DOHH2 (cell line): ENCODE results near the gene VSNL1.

ENCODE experiments used
- EZH2phosphoT487 ChIP-seq: fragments of 200-600 bp; sonication (generic); IDR thresholded peaks from 2 replicates; pipeline ENCODE4 v1.6.1; 2017; ENCODE audit warnings: borderline replicate concordance, mild to moderate bottlenecking, antibody characterized with exemption, low read length, moderate library complexity, mixed read lengths
- TF ChIP-seq, protein P1 (sequence below): fragments of 200-600 bp; sonication (generic); IDR thresholded peaks from one replicate; pipeline ENCODE4 v1.5.1; 2014; ENCODE audit warnings: antibody characterized with exemption, mild to moderate bottlenecking, low read depth, low read length; ENCODE audit not compliant: poor library complexity, severe bottlenecking

DNA sequence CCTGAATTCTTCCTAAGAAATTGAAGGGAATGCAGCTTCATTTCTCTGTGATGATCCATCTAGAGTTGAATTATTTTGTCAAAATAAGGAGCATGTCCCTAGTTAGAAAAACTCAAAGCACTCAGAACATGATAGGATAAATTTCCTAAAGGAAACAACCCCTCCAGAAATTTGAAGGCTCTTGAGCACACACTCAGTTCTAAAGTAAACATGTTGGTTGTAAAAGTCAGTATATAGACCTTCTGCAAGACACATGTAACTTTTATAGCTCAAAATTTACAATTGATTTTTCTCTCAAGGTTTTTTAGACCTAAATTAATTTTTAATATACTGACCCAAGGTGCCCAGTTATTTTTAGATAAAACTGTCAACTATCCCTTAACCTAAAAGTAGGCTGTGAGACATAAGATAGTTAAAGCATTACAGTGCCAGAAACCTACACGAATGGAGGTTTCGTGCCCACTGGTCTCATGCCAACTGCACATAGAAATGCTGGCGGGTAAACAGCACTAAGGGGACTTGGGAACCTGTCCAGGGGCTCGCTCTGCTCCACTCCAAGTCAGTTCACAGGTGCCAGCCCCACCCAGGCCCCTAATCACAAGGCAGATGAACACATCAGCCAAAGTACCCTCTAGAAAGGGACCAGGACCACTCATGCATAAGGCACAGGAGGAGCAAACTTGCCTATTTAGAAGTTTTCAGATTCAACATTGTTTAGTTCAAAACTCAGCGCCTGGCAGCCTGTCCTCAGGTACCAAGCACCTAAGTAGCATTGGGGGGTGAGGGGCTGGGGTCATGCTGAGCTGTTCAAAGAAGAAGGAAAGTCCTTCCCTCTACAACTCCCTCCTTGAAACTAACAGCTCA lies 106.6 kb downstream of the VSNL1 start:
- TF ChIP-seq, protein P1, sequence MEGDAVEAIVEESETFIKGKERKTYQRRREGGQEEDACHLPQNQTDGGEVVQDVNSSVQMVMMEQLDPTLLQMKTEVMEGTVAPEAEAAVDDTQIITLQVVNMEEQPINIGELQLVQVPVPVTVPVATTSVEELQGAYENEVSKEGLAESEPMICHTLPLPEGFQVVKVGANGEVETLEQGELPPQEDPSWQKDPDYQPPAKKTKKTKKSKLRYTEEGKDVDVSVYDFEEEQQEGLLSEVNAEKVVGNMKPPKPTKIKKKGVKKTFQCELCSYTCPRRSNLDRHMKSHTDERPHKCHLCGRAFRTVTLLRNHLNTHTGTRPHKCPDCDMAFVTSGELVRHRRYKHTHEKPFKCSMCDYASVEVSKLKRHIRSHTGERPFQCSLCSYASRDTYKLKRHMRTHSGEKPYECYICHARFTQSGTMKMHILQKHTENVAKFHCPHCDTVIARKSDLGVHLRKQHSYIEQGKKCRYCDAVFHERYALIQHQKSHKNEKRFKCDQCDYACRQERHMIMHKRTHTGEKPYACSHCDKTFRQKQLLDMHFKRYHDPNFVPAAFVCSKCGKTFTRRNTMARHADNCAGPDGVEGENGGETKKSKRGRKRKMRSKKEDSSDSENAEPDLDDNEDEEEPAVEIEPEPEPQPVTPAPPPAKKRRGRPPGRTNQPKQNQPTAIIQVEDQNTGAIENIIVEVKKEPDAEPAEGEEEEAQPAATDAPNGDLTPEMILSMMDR: no peak
- no peak for TF ChIP-seq EZH2phosphoT487
